Osteoblast (primary cell): Measurements from ENCODE around the gene CYP1B1. TPM values are rescaled to one million over a fixed set of nuclear protein-coding genes. Genes with fewer than 3 reads are reported as not detected.

ENCODE experiments used
- DNase-seq: peaks from one replicate; pipeline ENCODE4 v3.0.0; 2011; ENCODE audit warnings: low spot score, mixed read lengths; ENCODE audit not compliant: insufficient read length; ENCODE audit errors: missing footprints
- H2AFZ ChIP-seq: 2 replicates; pipeline ENCODE4 v1.6.0; 2011; ENCODE audit warnings: mild to moderate bottlenecking, low read length
- H3K27ac ChIP-seq: 2 replicates; pipeline ENCODE4 v1.5.1; 2011; ENCODE audit warnings: mild to moderate bottlenecking, low read depth, low read length, moderate library complexity
- H3K27me3 ChIP-seq: 2 replicates; pipeline ENCODE4 v1.6.0; 2012; ENCODE audit warnings: mild to moderate bottlenecking, control low read depth, inconsistent platforms, low read length, moderate library complexity; ENCODE audit not compliant: insufficient read depth
- H3K36me3 ChIP-seq: 2 replicates; pipeline ENCODE4 v1.5.1; 2011; ENCODE audit warnings: mild to moderate bottlenecking, low read length, control low read depth, moderate library complexity; ENCODE audit not compliant: insufficient read depth
- H3K4me1 ChIP-seq: 2 replicates; pipeline ENCODE4 v1.5.1; 2011; ENCODE audit warnings: mild to moderate bottlenecking, low read length, control low read depth, moderate library complexity; ENCODE audit not compliant: insufficient read depth
- H3K4me2 ChIP-seq: 2 replicates; pipeline ENCODE4 v1.6.0; 2011; ENCODE audit warnings: mild to moderate bottlenecking, low read length; ENCODE audit not compliant: insufficient read depth
- H3K4me3 ChIP-seq: fragments of 200-600 bp; sonication (generic); 3 replicates; pipeline ENCODE4 v1.5.1; 2012; ENCODE audit warnings: mild to moderate bottlenecking, low read length, inconsistent platforms; ENCODE audit not compliant: insufficient read depth
- H3K79me2 ChIP-seq: 2 replicates; pipeline ENCODE4 v1.6.0; 2012; ENCODE audit warnings: mild to moderate bottlenecking, low read length, control low read depth, inconsistent platforms; ENCODE audit not compliant: insufficient read depth
- H3K9me3 ChIP-seq: 2 replicates; pipeline ENCODE4 v1.5.1; 2011; ENCODE audit warnings: low read depth, low read length, control low read depth
- H4K20me1 ChIP-seq: 2 replicates; pipeline ENCODE4 v1.6.0; 2012; ENCODE audit warnings: mild to moderate bottlenecking, low read length, control low read depth; ENCODE audit not compliant: insufficient read depth
- CTCF ChIP-seq: IDR thresholded peaks from 2 replicates; pipeline ENCODE4 v1.5.1; 2011; ENCODE audit warnings: mild to moderate bottlenecking, low read depth, low read length, moderate library complexity; ENCODE audit errors: extremely low read depth
- total RNA-seq: library from RNA; depleted of rRNA; stranded (reverse); fragments of >200 nt; gene quantifications from 2 replicates; pipeline ENCODE4 v1.2.3, GENCODE V29; 2012

Gene CYP1B1
- total RNA-seq, 1 donor = 827 TPM

- TF ChIP-seq CTCF = no peak
- Histone ChIP-seq H3K27me3 (no peaks in the 10 kb centered on the region), H3K9me3 (no peaks in the 10 kb centered on the region), H4K20me1 (no peaks in the 10 kb centered on the region), H3K79me2 (no peaks in the 10 kb centered on the region), H3K36me3 (no peaks in the 10 kb centered on the region), H2AFZ (no peak overlapping the region), H3K4me3 (no peak overlapping the region), H3K27ac (no peak overlapping the region), H3K4me1 (peaks cover 24% of the 10 kb centered on the region), H3K4me2 (no peak overlapping the region)
- no peak for DNase-seq
These were observed 40.0 kb downstream of the CYP1B1 start for GRCh38 chr2:38035968-38036367.

- no peak overlapping the region for H3K27ac ChIP-seq
- no peak for DNase-seq
- H3K4me1 ChIP-seq = peaks cover 14% of the 10 kb centered on the region
- no peak for TF ChIP-seq CTCF
- no peak overlapping the region for H2AFZ ChIP-seq
- H3K27me3 ChIP-seq = no peaks in the 10 kb centered on the region
- no peak overlapping the region for H3K4me2 ChIP-seq
- H3K36me3 ChIP-seq = no peaks in the 10 kb centered on the region
- no peaks in the 10 kb centered on the region for H4K20me1 ChIP-seq
- no peaks in the 10 kb centered on the region for H3K79me2 ChIP-seq
- no peaks in the 10 kb centered on the region for H3K9me3 ChIP-seq
- H3K4me3 ChIP-seq = no peak overlapping the region
These were observed 42.3 kb downstream of the CYP1B1 start for GRCh38 chr2:38033646-38034045.

- DNase-seq = no peak
- Histone ChIP-seq H3K36me3 (no peaks in the 10 kb centered on the region), H3K9me3 (no peaks in the 10 kb centered on the region), H4K20me1 (no peaks in the 10 kb centered on the region), H2AFZ (no peak overlapping the region), H3K4me3 (no peak overlapping the region), H3K27me3 (no peaks in the 10 kb centered on the region), H3K4me2 (no peak overlapping the region), H3K27ac (no peak overlapping the region), H3K4me1 (peaks cover 9% of the 10 kb centered on the region), H3K79me2 (no peaks in the 10 kb centered on the region)
- TF ChIP-seq CTCF = no peak
These were observed 43.0 kb downstream of the CYP1B1 start for GRCh38 chr2:38032946-38033345.

- DNase-seq = no peak
- H3K4me2 ChIP-seq = no peak overlapping the region
These were observed 45.2 kb downstream of the CYP1B1 start for GRCh38 chr2:38030635-38031355.

More at GRCh38 chr2:38030635-38031355, 45.2 kb downstream of the CYP1B1 start:
- no peaks in the 10 kb centered on the region for H3K9me3 ChIP-seq
- no peaks in the 10 kb centered on the region for H3K79me2 ChIP-seq
- H3K36me3 ChIP-seq = no peaks in the 10 kb centered on the region
- TF ChIP-seq CTCF = no peak
- no peak overlapping the region for H2AFZ ChIP-seq
- no peak overlapping the region for H3K4me3 ChIP-seq
- no peaks in the 10 kb centered on the region for H4K20me1 ChIP-seq
- peaks cover 4% of the 10 kb centered on the region for H3K27me3 ChIP-seq
- no peak overlapping the region for H3K27ac ChIP-seq
- H3K4me1 ChIP-seq = no peaks in the 10 kb centered on the region
